Epidermal melanocyte (primary cell): ENCODE results near the gene BNIP3.
A peak's percentile ranks its signal among the peaks of the same experiment; 100 is the strongest.
"Not testable (repeated sequence)": the region's sequence is repeated elsewhere in the genome, so short reads cannot be mapped to it uniquely, and the experiment has no call there.

Experiments used
- DNase-seq: peaks from one replicate; pipeline ENCODE4 v3.0.0; 2011; ENCODE audit warnings: low spot score; ENCODE audit not compliant: insufficient read length

Gene BNIP3

DNA sequence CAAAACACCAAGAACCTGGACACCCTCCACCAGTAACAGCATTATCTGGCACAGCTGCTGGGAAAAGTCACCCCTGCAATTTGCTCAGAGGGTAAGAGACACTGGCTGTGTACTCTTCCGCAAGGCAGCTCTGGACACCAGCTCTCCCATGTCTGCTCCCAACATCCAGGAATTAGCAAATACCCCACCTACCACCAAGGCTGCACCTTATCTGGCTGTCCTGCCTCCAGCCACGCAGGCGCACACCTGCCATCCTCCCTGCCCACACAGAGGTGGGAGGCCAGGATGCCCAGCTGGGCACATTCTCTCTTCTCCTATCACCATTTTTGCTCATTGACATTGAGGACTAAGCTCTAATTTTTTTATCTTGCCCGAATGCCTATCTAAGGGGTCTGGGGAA, 20.3 kb upstream of the BNIP3 start:
- no peak for DNase-seq

DNA sequence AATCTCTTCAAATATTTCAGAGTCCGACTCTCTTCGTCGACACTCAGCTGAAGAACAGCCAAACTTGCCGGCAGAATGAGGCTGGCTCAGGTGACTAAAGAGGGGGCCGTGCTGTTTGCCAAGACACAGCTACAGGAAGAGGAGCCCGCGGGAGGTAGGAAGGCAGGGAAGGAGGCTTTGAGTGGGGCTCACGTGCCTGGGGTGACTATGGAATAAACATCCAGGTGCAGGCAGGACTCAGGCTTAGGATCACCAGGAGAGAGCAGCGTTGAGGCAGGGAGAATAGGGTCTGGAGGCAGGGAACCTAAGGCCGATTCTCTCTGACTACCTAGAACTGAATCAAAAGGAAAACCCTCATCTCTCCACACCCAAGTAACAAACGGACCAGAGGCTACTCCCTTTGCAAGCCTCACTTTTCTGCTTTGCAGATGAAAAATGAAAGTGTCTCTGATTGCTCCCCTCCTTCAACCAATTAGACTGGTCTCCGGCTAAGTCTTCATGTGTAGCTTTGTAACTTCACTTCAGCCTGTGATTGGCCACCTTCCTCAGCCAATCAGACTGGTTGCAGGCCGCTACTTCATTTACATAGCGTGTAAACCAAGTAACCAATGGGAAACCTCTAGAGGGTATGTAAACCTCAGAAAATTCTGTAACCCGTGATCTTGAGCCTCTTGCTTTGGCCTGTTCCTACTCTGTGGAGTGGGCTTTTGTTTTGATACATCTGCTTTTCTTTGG, 19.7 kb upstream of the BNIP3 start:
- no peak for DNase-seq

DNA sequence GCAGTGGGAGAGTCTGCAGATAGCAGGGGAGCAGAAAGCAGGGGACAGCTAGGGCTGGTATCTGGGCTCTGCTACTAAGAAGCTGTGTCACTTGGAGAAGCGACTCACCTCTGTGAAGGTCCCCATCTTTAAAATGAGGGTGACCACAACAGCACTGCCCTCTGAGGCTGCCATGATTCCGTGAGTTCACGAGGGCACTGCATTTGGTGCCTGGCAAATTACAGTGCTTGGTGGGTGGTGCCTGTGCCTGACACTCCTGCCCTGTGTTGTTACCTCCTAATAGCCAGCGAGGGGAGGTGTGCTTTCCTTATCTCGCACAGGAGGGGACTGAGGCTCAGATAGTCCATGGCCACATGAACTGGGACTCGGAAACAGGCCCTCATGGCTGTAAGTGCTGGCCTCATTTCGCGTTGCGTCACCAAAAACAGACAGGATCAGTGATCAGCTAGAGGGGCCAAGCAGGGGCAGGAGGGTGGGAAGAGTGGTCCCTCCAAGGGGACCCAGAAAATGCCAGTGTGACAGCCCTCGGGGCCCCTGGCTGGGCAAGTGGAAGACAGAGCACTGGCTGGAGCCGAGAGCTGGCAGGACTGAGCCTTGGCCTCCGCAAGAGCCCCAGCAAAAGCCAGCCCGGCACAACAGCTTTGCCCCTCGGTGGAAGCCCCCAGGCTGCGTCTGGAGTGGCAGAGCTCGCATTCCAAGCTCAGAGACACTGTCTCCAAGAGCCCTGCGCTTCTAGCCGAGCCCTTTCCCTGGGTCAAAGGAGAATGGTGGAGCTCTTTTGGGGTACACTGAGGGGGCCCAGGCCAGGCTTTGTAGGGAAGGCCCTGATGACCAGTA, 17.3 kb upstream of the BNIP3 start:
- no peak for DNase-seq

DNA sequence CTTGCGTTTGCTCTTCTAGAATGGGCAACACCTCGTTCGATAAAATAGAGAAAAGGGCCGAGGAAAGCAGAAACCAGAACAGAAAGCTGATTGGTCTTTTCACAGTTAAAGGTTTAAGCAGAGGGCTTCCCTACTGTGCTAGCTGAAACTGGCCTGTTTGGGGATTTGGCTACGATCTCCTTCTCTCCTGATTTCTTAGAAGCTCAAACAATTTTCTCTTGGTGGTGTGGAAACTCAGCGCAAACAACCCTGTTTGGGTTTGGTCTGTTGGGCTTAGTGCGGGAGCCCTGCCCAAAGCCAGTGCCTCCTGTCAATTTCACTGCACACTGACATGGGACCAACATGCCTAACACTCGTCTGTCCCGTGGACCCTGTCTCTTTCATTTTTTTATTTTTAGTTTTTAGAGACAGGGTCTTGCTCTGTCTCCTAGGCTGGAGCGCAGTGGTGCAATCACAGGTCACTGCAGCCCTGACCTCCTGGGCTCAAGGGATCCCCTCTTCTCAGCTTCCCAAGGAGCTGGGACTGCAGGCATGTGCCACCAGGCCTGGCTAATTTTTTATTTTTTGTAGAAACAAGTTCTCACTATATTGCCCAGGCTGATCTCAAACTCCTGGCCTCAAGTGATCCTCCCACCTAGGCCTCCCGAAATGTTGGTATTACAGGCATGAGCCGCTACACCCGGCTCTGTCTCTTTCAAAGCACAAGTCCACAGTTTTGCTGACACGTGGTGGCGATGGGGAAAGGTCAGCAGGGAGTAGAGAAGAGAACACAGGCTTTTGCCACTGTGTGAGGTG, 16.5 kb upstream of the BNIP3 start:
- no peak for DNase-seq

DNA sequence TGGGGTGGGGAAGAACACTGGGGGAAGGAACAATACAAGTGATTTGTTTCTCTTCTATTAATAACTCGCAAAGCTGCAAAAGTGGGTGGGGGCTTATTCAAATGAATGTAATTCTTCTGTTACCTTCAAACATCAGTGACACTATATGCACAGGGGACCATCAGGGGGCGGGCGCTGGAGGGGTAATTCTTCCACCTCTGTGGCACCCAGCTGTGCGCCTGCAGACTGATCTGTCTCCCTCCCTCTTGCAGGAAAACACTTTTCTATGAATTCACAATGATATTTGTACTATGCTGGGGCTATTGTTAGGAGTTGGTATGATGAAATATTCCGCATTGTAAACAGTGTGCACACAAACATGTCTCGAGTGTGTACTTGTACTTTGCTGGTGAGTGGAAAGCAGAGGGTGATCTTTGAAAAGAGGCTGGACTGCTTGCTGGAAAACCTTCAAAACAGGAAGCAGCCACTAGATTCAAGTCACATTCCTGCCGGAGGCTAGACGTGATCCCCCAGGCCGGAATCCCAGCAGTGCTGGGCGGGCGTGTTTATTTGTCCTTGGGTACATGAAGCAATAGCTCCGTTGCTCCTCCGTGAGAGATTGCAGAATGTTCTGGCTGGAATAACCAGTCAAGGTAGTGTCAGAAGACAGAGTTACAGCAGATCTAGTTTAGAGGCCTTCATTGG, 15.8 kb upstream of the BNIP3 start:
- DNase-seq, result peak; percentile 71

GRCh38 chr10:131996466-131997365, 15.0 kb upstream of the BNIP3 start:
- DNase-seq, result no peak

DNA sequence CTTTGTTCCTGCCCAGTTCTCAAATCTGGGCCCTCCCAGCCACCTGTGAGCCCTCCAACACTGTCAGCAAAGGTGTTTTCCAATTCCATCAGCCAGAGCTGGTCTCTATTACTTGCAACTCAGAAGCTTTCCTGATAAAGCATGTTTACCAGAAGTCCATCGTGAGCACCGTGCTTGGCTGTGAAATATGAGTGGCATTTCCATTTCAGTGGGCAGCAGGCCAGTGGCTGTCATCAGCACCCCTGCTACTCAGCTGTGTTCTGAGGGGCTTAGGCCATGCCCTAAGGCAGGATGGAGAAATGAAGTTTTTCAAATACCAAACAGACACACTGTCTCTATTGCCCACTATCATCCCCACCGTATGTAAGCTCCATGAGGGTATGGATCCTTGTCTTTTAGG, 12.7 kb upstream of the BNIP3 start:
- no peak for DNase-seq

DNA sequence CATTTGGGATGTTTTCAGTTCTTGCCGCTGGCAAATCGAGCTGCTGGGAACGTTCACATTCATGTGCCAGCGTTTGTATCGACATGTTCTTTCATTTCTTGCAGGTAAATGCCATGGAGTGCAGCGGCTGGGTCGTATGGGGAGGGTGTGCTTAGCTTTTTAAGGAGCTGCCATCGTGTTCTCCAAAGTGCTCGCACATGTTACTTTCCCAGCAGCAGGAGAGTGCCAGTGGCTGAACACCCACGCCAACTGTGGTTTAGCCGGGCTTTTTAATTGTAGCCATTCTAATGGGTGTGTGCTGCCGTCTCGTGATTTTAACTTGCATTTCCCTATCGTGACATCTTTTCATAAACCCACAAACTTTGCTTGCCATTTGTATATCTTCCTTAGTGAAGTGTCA, 11.6 kb upstream of the BNIP3 start:
- no peak for DNase-seq

- no peak for DNase-seq
These were observed 10.0 kb upstream of the BNIP3 start for GRCh38 chr10:131991726-131992125.

DNA sequence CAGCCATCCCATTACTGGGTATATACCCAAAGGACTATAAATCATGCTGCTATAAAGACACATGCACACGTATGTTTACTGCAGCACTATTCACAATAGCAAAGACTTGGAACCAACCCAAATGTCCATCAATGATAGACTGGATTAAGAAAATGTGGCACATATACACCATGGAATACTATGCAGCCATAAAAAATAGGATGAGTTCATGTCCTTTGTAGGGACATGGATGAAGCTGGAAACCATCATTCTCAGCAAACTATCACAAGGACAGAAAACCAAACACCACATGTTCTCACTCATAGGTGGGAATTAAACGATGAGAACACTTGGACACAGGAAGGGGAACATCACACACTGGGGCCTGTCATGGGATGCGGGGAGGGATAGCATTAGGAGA, 6.1 kb upstream of the BNIP3 start:
- DNase-seq, result not testable (repeated sequence)

GRCh38 chr10:131987301-131987700, 5.6 kb upstream of the BNIP3 start:
- DNase-seq, result not testable (repeated sequence)

DNA sequence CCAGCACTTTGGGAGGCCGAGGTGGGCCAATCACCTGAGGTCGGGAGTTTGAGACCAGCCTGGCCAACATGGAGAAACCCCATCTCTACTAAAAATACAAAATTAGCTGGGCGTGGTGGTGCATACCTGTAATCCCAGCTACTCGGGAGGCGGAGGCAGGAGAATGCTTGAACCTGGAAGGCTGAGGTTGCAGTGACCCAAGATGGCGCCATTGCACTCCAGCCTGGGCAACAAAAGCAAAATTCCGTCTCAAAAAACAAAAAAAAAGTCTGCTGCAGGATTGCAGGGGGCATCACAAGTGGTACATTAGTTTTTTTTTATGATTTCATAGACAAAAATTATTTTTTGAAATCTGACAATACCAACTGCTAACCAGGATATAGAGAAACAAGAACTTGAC, 5.1 kb upstream of the BNIP3 start:
- DNase-seq, result not testable (repeated sequence)

- DNase-seq, result no peak
These were observed 2.1 kb upstream of the BNIP3 start for GRCh38 chr10:131983780-131984179.

- DNase-seq, result no peak
These were observed 1.1 kb upstream of the BNIP3 start for GRCh38 chr10:131982796-131983195.

DNA sequence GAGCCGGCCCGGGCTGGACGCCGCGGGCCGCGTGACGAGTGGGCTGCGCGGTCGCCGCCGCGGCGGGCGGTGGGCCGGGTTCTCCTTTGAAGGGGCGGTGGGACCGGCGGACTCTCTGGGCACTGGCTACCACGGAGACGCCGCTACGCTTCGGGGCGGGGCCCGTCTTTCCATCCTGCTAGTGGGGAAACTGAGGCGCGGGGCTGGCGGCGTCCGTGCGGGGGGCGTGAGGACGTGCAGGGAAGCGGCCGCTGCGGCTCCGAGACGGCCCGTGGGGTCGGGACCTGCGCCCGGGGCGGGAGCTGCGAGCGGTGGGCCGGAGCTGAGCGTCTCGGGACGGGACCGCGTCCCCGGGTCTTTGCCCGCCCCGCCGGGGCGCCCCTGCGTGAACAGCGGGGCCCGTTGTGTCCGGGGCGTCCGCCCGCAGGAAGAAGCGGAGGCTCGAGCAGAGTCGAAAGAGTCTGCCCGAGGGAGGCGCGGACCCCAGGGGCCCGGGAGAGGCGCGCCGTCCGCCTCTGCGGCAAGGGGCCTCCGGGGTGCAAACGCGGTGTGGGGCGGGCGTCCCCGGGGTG, 548 bp upstream of the BNIP3 start:
- DNase-seq, result no peak

GRCh38 chr10:131980761-131981428, 828 bp downstream of the BNIP3 start:
- no peak for DNase-seq

- DNase-seq, result no peak
These were observed 1.4 kb downstream of the BNIP3 start for GRCh38 chr10:131980321-131980720.

- DNase-seq, result no peak
These were observed 1.9 kb downstream of the BNIP3 start for GRCh38 chr10:131979821-131980270.

DNA sequence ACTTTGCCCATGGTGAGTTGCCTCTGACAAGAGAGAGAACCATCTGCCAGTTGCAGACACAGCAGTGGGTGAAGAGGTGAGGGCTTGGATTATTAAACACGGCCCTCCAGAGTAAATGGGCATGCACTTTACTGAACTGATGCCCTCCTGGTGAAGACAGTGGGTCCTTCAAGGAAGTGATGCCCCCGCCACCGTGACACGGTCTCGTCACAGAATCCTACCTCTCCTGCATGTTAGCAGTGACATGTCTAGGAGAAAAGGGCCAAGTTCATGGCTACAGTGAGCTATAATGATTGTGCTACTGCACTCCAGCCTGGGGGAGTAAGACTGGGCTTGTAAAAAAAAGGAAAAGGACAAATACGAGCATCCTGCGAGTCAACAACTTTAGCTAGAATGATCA, 2.4 kb downstream of the BNIP3 start:
- no peak for DNase-seq
